SJCRH30 (cell line): ENCODE results near the gene TUBA8. TPM values are rescaled to one million over a fixed set of nuclear protein-coding genes. Genes with fewer than 3 reads are reported as not detected.

Experiments
- DNase-seq, 2 experiments: peaks; one replicate each; pipeline ENCODE4 v3.0.0-alpha.2; 2015 to 2020
- H3K27ac ChIP-seq: fragments of 250-450 bp; sonication (Bioruptor Pico); 2 replicates; pipeline ENCODE4 v1.5.1; 2020; ENCODE audit warnings: mild to moderate bottlenecking, moderate library complexity
- H3K27me3 ChIP-seq: fragments of 250-450 bp; sonication (Bioruptor Pico); 2 replicates; pipeline ENCODE4 v1.5.1; 2020; ENCODE audit warnings: mild to moderate bottlenecking, moderate library complexity
- H3K36me3 ChIP-seq: fragments of 250-450 bp; sonication (Bioruptor Pico); 2 replicates; pipeline ENCODE4 v1.5.1; 2020; ENCODE audit warnings: mild to moderate bottlenecking, moderate library complexity
- H3K4me1 ChIP-seq: fragments of 250-450 bp; sonication (Bioruptor Pico); 2 replicates; pipeline ENCODE4 v1.5.1; 2020; ENCODE audit warnings: mild to moderate bottlenecking, moderate library complexity
- H3K4me3 ChIP-seq: fragments of 250-450 bp; sonication (Bioruptor Pico); 2 replicates; pipeline ENCODE4 v1.5.1; 2020; ENCODE audit warnings: mild to moderate bottlenecking, moderate library complexity
- H3K9me3 ChIP-seq: fragments of 250-450 bp; sonication (Bioruptor Pico); replicated peaks from 2 replicates; pipeline ENCODE4 v1.5.1; 2020; ENCODE audit warnings: mild to moderate bottlenecking, moderate library complexity
- total RNA-seq: library from RNA; depleted of rRNA; stranded (reverse); fragments of >200 nt; shearing (Covaris generic); gene quantifications from 2 replicates; pipeline ENCODE4 v1.2.3, GENCODE V29; 2014

The TUBA8 gene
- total RNA-seq, 1 experiment from 2014 or later, result 0.89 TPM

- Histone ChIP-seq H3K27me3 (no peaks in the 10 kb centered on the region), H3K4me1 (no peaks in the 10 kb centered on the region), H3K9me3 (no peaks in the 10 kb centered on the region), H3K36me3 (no peaks in the 10 kb centered on the region), H3K27ac (no peak overlapping the region), H3K4me3 (no peak overlapping the region)
- DNase-seq, result no peak
Measured at GRCh38 chr22:18108187-18108586, 2.4 kb upstream of the TUBA8 start.

- no peaks in the 10 kb centered on the region for H3K9me3 ChIP-seq
- no peak for DNase-seq
- H3K36me3 ChIP-seq, result no peaks in the 10 kb centered on the region
- no peak overlapping the region for H3K27ac ChIP-seq
- H3K4me1 ChIP-seq, result no peaks in the 10 kb centered on the region
- H3K27me3 ChIP-seq, result no peaks in the 10 kb centered on the region
- no peak overlapping the region for H3K4me3 ChIP-seq
Measured at GRCh38 chr22:18109410-18110193, 1.0 kb upstream of the TUBA8 start.

DNA sequence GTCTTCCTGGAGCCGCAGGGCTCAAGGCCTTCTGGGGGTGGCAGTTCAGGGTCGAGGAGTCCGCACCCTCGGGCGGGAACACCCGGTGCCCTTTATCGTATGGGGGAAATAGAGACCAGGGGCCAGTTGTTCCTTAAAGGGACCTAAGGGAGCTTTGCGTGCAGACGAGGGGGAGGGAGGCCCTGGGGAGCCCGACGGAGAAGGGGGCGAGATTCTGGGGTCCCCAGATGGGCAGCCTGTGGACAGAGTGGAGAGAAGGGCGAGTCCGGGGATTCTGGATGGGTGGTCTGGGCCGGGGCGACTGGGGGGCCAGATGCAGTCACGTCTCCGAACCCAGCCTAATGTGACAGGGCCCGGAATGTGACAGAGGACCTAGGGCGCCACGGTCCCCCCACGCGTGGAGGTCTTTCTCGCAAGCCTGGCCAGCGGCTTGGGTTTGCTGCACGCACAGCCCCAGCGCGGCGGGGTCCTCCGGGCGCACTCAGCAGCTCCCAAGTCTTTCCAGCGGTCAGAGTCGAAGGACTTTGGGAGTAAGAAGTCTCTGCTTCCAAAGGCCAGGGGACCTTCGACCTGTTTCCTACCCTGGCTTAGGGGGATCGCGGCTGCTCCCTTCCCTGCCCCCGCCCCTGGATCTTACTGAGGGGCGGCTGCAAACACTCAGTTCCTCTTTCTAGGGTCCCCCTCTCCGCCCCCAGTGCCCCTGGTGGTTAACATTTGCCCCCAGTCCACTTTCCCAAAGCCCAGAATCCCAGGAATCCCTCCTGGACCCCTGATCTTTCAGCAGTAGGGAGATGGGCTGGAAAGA lies 547 bp downstream of the TUBA8 start:
- Histone ChIP-seq H3K4me1 (no peaks in the 10 kb centered on the region), H3K27me3 (no peaks in the 10 kb centered on the region), H3K9me3 (no peaks in the 10 kb centered on the region), H3K4me3 (no peak overlapping the region), H3K36me3 (no peaks in the 10 kb centered on the region), H3K27ac (no peak overlapping the region)
- DNase-seq, result no peak

DNA sequence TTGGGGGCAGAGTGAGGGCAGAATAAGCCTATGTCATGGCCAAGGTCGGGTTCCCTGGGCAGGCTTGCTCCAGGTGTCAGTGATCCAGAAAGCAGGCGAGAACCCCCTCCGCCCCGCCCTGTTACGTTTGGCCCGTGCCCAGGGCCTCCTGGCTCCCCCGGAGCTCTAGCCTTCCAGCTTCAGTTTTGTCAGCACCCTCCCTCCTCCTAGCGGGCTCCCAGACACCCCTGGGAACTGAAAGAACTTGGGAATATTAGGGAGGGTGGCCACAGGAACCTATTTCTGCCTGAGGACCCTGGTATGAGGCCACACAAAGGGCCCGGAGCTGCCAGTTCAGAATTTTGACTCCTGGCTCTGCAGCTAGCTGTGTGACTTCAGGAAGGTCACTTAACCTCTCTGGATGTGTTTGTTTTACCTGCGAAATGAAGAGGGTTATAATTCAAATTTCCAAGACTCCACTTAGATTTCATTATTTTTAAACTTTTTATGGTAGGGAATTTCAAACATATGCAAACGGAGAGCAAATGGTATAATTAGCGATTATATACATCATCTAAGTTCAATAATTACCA lies 1.2 kb downstream of the TUBA8 start:
- DNase-seq, result no peak
- H3K9me3 ChIP-seq, result no peaks in the 10 kb centered on the region
- no peaks in the 10 kb centered on the region for H3K36me3 ChIP-seq
- H3K4me3 ChIP-seq, result no peak overlapping the region
- H3K27ac ChIP-seq, result no peak overlapping the region
- no peaks in the 10 kb centered on the region for H3K4me1 ChIP-seq
- no peaks in the 10 kb centered on the region for H3K27me3 ChIP-seq

GRCh38 chr22:18112440-18112839 lies 1.8 kb downstream of the TUBA8 start:
- Histone ChIP-seq H3K27me3 (no peaks in the 10 kb centered on the region), H3K27ac (no peak overlapping the region), H3K9me3 (no peaks in the 10 kb centered on the region), H3K36me3 (no peaks in the 10 kb centered on the region), H3K4me3 (no peak overlapping the region), H3K4me1 (no peaks in the 10 kb centered on the region)
- no peak for DNase-seq

GRCh38 chr22:18113680-18114394 lies 3.2 kb downstream of the TUBA8 start:
- Histone ChIP-seq H3K4me1 (no peaks in the 10 kb centered on the region), H3K36me3 (no peaks in the 10 kb centered on the region), H3K9me3 (no peaks in the 10 kb centered on the region), H3K27ac (no peak overlapping the region), H3K4me3 (no peak overlapping the region), H3K27me3 (no peaks in the 10 kb centered on the region)
- DNase-seq, result no peak

GRCh38 chr22:18114495-18114894 lies 3.9 kb downstream of the TUBA8 start:
- DNase-seq, result no peak
- Histone ChIP-seq H3K9me3 (no peaks in the 10 kb centered on the region), H3K27me3 (no peaks in the 10 kb centered on the region), H3K36me3 (no peaks in the 10 kb centered on the region), H3K4me3 (no peak overlapping the region), H3K4me1 (no peaks in the 10 kb centered on the region), H3K27ac (no peak overlapping the region)

GRCh38 chr22:18114976-18115652 lies 4.5 kb downstream of the TUBA8 start:
- H3K27me3 ChIP-seq, result no peaks in the 10 kb centered on the region
- H3K9me3 ChIP-seq, result no peaks in the 10 kb centered on the region
- H3K4me1 ChIP-seq, result no peaks in the 10 kb centered on the region
- no peak overlapping the region for H3K27ac ChIP-seq
- DNase-seq, result no peak
- no peaks in the 10 kb centered on the region for H3K36me3 ChIP-seq
- no peak overlapping the region for H3K4me3 ChIP-seq

- Histone ChIP-seq H3K4me3 (no peak overlapping the region), H3K27ac (no peak overlapping the region), H3K4me1 (no peaks in the 10 kb centered on the region)
Measured at GRCh38 chr22:18115906-18116371, 5.3 kb downstream of the TUBA8 start.

GRCh38 chr22:18116634-18117033 lies 6.0 kb downstream of the TUBA8 start:
- H3K27ac ChIP-seq, result no peak overlapping the region
- H3K27me3 ChIP-seq, result no peaks in the 10 kb centered on the region
- H3K36me3 ChIP-seq, result no peaks in the 10 kb centered on the region
- H3K4me1 ChIP-seq, result no peaks in the 10 kb centered on the region
- no peak for DNase-seq
- H3K9me3 ChIP-seq, result no peaks in the 10 kb centered on the region
- no peak overlapping the region for H3K4me3 ChIP-seq

More at GRCh38 chr22:18115906-18116371, 5.3 kb downstream of the TUBA8 start:
- no peaks in the 10 kb centered on the region for H3K27me3 ChIP-seq
- no peaks in the 10 kb centered on the region for H3K36me3 ChIP-seq
- no peaks in the 10 kb centered on the region for H3K9me3 ChIP-seq
- DNase-seq, result no peak

DNA sequence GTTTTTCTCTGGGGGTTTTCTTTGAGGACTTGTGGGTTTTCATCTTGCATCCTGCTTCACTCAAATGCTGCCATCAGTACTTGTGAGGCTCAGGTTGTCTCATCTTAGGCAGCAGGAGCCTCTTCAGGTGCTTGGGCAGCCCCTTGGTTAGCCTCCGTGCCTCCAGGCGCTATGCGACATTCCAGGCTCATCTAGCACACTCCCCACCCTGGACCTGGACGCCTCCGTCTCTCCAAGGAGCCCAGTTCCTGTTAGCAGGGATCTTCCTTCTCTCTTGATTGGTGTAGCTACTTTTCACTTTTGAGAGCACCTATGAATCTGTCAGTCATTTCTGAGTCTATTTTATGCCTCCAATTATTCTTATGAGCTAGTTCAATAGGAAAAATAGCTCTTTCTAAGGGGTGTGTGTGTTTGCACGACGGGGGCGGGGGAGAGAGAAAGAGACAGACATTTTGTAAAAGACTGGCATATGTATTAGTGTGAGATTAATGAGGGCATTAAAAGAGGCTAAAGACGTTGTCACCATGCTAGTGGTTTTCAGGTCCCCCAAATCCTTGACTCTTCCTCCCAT lies 7.8 kb downstream of the TUBA8 start:
- no peak overlapping the region for H3K4me3 ChIP-seq
- DNase-seq, result no peak
- no peaks in the 10 kb centered on the region for H3K27me3 ChIP-seq
- no peak overlapping the region for H3K27ac ChIP-seq
- H3K36me3 ChIP-seq, result no peaks in the 10 kb centered on the region
- H3K4me1 ChIP-seq, result no peaks in the 10 kb centered on the region
- H3K9me3 ChIP-seq, result no peaks in the 10 kb centered on the region

GRCh38 chr22:18119409-18120110 lies 9.0 kb downstream of the TUBA8 start:
- H3K27ac ChIP-seq, result no peak overlapping the region
- H3K9me3 ChIP-seq, result no peaks in the 10 kb centered on the region
- no peaks in the 10 kb centered on the region for H3K36me3 ChIP-seq
- H3K27me3 ChIP-seq, result no peaks in the 10 kb centered on the region
- no peaks in the 10 kb centered on the region for H3K4me1 ChIP-seq
- DNase-seq, result no peak
- no peak overlapping the region for H3K4me3 ChIP-seq

GRCh38 chr22:18120857-18121256 lies 10.2 kb downstream of the TUBA8 start:
- Histone ChIP-seq H3K4me1 (no peaks in the 10 kb centered on the region), H3K27me3 (no peaks in the 10 kb centered on the region), H3K27ac (no peak overlapping the region), H3K4me3 (no peak overlapping the region), H3K36me3 (no peaks in the 10 kb centered on the region), H3K9me3 (no peaks in the 10 kb centered on the region)
- no peak for DNase-seq
